A549 (cell line): Measurements from ENCODE around the gene HOXD12. TPM values are rescaled to one million over a fixed set of nuclear protein-coding genes. Genes with fewer than 3 reads are reported as not detected.

ENCODE experiments used
- ATAC-seq, 2 experiments: fragments of 200-7000 bp in 1 of 2; fragments of >200 bp in 1 of 2; cut with Nextera tagmentation in 1 of 2; cut with Tn5 transposase in 1 of 2; 3 replicates each; pipeline versions ENCODE4 v1.8.0 to v1.9.1; 2018 to 2020; ENCODE audit warnings: mild to moderate bottlenecking in 1 of 2, moderate library complexity in 1 of 2
- CTCF ChIA-PET: fragments of 300-600 bp; sonication (Branson Sonifier 250); formaldehyde crosslinking; extraction: SDS; loops from one replicate; lab custom pipeline; 2021; ENCODE audit warnings: antibody characterized with exemption, inconsistent platforms; lab: Yijun Ruan, JAX
- POLR2A ChIA-PET: fragments of 350-600 bp; formaldehyde crosslinking; extraction: SDS; loops from one replicate; lab custom pipeline; 2021; ENCODE audit warnings: antibody characterized with exemption, inconsistent platforms; lab: Yijun Ruan, JAX
- DNase-seq, 2 experiments: peaks; one replicate each; pipeline versions ENCODE4 v3.0.0 to v3.0.0-alpha.2; 2011 to 2016; ENCODE audit warnings: low read depth in 1 of 2, low spot score in 1 of 2
- FAIRE-seq: peaks from 2 replicates; lab custom pipeline; 2011; peaks lifted over from hg19 to GRCh38; lab: Jason Lieb, UNC
- H3K27ac ChIP-seq, 2 experiments: fragments of >200 bp; sonication (Bioruptor Twin); formaldehyde crosslinking; 3 replicates each; pipeline ENCODE4 v1.5.1; 2016 to 2017
- H3K4me1 ChIP-seq: fragments of >200 bp; sonication (Bioruptor Twin); formaldehyde crosslinking; 3 replicates; pipeline ENCODE4 v1.6.1; 2016
- H3K4me2 ChIP-seq: fragments of >200 bp; sonication (Bioruptor Twin); formaldehyde crosslinking; 3 replicates; pipeline ENCODE4 v1.6.1; 2016
- H3K4me3 ChIP-seq: fragments of >200 bp; sonication (Bioruptor Twin); formaldehyde crosslinking; 3 replicates; pipeline ENCODE4 v1.5.1; 2016
- H3K9me3 ChIP-seq: fragments of >200 bp; sonication (Bioruptor Twin); formaldehyde crosslinking; 3 replicates; pipeline ENCODE4 v1.6.1; 2016
- CBX8 ChIP-seq: fragments of 200-600 bp; sonication (generic); IDR thresholded peaks from 2 replicates; pipeline ENCODE4 v1.6.1; 2016
- CHD2 ChIP-seq: fragments of 150-350 bp; IDR thresholded peaks from 2 replicates; pipeline ENCODE4 v1.6.1; 2014; ENCODE audit warnings: low read length; ENCODE audit not compliant: partially characterized antibody
- FOXS1 ChIP-seq: fragments of 250-450 bp; sonication (Bioruptor Pico); IDR thresholded peaks from 2 replicates; pipeline ENCODE4 v1.5.0; 2020; ENCODE audit warnings: mild to moderate bottlenecking, moderate library complexity
- GATA3 ChIP-seq: IDR thresholded peaks from 2 replicates; pipeline ENCODE4 v1.6.1; 2012; ENCODE audit warnings: borderline replicate concordance
- HDAC2 ChIP-seq: fragments of 200-600 bp; sonication (generic); IDR thresholded peaks from 2 replicates; pipeline ENCODE4 v1.6.1; 2016
- HEYL ChIP-seq: fragments of 250-450 bp; sonication (Bioruptor Pico); IDR thresholded peaks from 2 replicates; pipeline ENCODE4 v1.8.0; 2021; ENCODE audit warnings: mild to moderate bottlenecking, moderate library complexity
- JUN ChIP-seq, 2 experiments: fragments of >200 bp; sonication (Bioruptor Twin); formaldehyde crosslinking; IDR thresholded peaks; 2 replicates in 1 of 2; 3 replicates in 1 of 2; pipeline ENCODE4 v1.6.1; 2016 to 2017
- MAZ ChIP-seq: fragments of 150-350 bp; IDR thresholded peaks from 2 replicates; pipeline ENCODE4 v1.6.1; 2014; ENCODE audit warnings: antibody characterized with exemption, low read depth, low read length, borderline replicate concordance
- MYC ChIP-seq: IDR thresholded peaks from 2 replicates; pipeline ENCODE4 v1.6.1; 2012; ENCODE audit warnings: mild to moderate bottlenecking, inconsistent platforms, low read length, improper control_type of control experiment, borderline replicate concordance
- NPAS2 ChIP-seq: fragments of 250-450 bp; sonication (Bioruptor Pico); IDR thresholded peaks from 2 replicates; pipeline ENCODE4 v1.8.0; 2022; ENCODE audit warnings: mild to moderate bottlenecking, moderate library complexity, borderline replicate concordance
- PHF8 ChIP-seq: fragments of 200-600 bp; sonication (generic); IDR thresholded peaks from 2 replicates; pipeline ENCODE4 v1.6.1; 2016; ENCODE audit warnings: low read depth, mild to moderate bottlenecking, antibody characterized with exemption, moderate library complexity, borderline replicate concordance
- POLR2AphosphoS2 ChIP-seq: conservative IDR thresholded peaks from 2 replicates; pipeline ENCODE4 v1.6.1; 2012; ENCODE audit warnings: low read length, improper control_type of control experiment, inconsistent platforms
- RCOR1 ChIP-seq: fragments of 150-350 bp; IDR thresholded peaks from 2 replicates; pipeline ENCODE4 v1.6.1; 2014; ENCODE audit warnings: antibody characterized with exemption, low read length, low read depth
- RNF2 ChIP-seq: fragments of 200-600 bp; sonication (generic); IDR thresholded peaks from 2 replicates; pipeline ENCODE4 v1.6.1; 2016; ENCODE audit warnings: low read depth, mild to moderate bottlenecking, antibody characterized with exemption, moderate library complexity, borderline replicate concordance
- SREBF2 ChIP-seq: fragments of 450-650 bp; IDR thresholded peaks from 2 replicates; pipeline ENCODE4 v1.6.1; 2014; ENCODE audit warnings: mild to moderate bottlenecking, moderate library complexity
- WGBS: methylation state at CpG from one replicate; pipeline ENCODE4 v1.1.6; 2017; ENCODE audit errors: missing lambda C conversion rate; 5-methylcytosine and 5-hydroxymethylcytosine counted together
- polyA plus RNA-seq, 4 experiments: library from polyadenylated mRNA; depleted of rRNA in 3 of 4; stranded (reverse); fragments of >200 nt; fragmentation: RNase III in 1 of 4; extraction: RNeasy Plus Mini Kit Qiagen cat#74134 plus additional on column Dnase treatment in 1 of 4; gene quantifications; 2 replicates in 3 of 4; 3 replicates in 1 of 4; pipeline ENCODE4 v1.2.3, GENCODE V29; 2011 to 2017
- TF ChIP-seq, protein P1 (sequence below): fragments of >200 bp; sonication (Bioruptor Twin); formaldehyde crosslinking; IDR thresholded peaks from 2 replicates; pipeline ENCODE4 v1.6.1; 2016
- TF ChIP-seq, protein P2 (sequence below): fragments of >200 bp; sonication (Bioruptor Twin); formaldehyde crosslinking; IDR thresholded peaks from 3 replicates; pipeline ENCODE4 v1.5.1; 2016
- TF ChIP-seq, protein P3 (sequence below): IDR thresholded peaks from 2 replicates; pipeline ENCODE4 v1.6.1; 2012
- TF ChIP-seq, protein P4 (sequence below): fragments of 200-600 bp; sonication (generic); IDR thresholded peaks from 2 replicates; pipeline ENCODE4 v1.6.1; 2016; ENCODE audit warnings: antibody characterized with exemption, mild to moderate bottlenecking, moderate library complexity
- TF ChIP-seq, protein P5 (sequence below): fragments of 250-450 bp; sonication (Bioruptor Pico); IDR thresholded peaks from 2 replicates; pipeline ENCODE4 v1.5.0; 2021; ENCODE audit warnings: mild to moderate bottlenecking, moderate library complexity, borderline replicate concordance

Gene HOXD12
- polyA plus RNA-seq, 2 of the 4 experiments (the other 2 are of a cell fraction) = not detected

DNA sequence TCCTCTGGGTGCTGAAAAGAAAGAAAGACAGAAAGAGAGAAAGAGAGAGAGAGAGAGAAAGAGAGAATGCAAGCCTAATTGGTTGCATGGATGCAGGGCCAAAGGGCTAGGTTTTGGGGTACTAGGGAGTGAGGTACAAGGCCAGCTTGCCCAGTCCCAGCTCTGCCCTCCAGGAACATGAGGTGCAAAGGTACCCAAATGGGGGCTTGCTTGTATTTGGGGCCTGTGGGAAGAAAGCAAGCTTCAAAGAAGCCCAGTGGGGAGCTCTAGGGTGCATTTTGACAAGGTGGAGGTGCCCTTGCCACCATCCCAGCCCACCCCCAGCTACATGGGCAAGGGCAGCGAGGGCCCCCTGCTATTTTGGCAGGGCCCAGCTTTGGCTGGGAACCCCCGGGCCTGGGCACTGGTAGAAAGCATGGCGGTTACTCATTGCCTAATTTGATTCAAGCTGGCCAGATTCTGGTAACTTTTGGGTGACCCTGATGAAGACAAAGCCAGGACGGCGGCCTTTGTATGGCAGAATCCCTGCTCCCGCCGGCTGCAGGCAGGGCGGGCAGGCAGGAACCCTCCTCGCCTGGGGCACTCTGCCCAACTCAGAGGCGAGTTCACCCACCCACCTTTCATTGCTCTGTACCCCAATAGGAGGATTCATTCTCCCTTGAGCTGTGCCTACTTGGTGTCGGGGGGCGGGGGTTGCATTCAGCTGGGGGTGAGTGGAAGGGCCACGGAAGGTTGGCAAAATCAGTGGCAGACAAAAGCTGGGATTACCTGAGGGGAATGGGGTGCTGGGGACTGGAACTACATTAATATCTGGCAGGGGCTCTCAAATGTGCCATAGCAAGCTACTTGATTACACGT is 51.2 kb downstream of the HOXD12 start:
- ChIA-PET CTCF (interaction anchor here (1.2 to 2.6 kb wide), 4 partner anchors 11 to 502 kb away, joined by 3 to 22 read pairs (median 6); no protein-coding TSS in a partner anchor), POLR2A (no interaction called here)
- ATAC-seq (no peak; a peak in 1 of 6 replicates), FAIRE-seq (no peak), DNase-seq (no peak)
- TF ChIP-seq RCOR1 (no peak), MAZ (no peak), HEYL (no peak), NPAS2 (CRISPR knock-in tag) (no peak), RNF2 (no peak), FOXS1 (CRISPR knock-in tag) (no peak), POLR2AphosphoS2 (no peak), GATA3 (no peak), CHD2 (no peak), CBX8 (no peak), SREBF2 (no peak), PHF8 (no peak), HDAC2 (no peak), JUN (IDR thresholded peaks at IDR 0.05) (no peak), MYC (no peak)
- TF ChIP-seq, protein P1, sequence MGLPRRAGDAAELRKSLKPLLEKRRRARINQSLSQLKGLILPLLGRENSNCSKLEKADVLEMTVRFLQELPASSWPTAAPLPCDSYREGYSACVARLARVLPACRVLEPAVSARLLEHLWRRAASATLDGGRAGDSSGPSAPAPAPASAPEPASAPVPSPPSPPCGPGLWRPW = no peak
- TF ChIP-seq, protein P2, sequence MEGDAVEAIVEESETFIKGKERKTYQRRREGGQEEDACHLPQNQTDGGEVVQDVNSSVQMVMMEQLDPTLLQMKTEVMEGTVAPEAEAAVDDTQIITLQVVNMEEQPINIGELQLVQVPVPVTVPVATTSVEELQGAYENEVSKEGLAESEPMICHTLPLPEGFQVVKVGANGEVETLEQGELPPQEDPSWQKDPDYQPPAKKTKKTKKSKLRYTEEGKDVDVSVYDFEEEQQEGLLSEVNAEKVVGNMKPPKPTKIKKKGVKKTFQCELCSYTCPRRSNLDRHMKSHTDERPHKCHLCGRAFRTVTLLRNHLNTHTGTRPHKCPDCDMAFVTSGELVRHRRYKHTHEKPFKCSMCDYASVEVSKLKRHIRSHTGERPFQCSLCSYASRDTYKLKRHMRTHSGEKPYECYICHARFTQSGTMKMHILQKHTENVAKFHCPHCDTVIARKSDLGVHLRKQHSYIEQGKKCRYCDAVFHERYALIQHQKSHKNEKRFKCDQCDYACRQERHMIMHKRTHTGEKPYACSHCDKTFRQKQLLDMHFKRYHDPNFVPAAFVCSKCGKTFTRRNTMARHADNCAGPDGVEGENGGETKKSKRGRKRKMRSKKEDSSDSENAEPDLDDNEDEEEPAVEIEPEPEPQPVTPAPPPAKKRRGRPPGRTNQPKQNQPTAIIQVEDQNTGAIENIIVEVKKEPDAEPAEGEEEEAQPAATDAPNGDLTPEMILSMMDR = no peak
- TF ChIP-seq, protein P3, sequence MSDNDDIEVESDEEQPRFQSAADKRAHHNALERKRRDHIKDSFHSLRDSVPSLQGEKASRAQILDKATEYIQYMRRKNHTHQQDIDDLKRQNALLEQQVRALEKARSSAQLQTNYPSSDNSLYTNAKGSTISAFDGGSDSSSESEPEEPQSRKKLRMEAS = no peak
- TF ChIP-seq, protein P4, sequence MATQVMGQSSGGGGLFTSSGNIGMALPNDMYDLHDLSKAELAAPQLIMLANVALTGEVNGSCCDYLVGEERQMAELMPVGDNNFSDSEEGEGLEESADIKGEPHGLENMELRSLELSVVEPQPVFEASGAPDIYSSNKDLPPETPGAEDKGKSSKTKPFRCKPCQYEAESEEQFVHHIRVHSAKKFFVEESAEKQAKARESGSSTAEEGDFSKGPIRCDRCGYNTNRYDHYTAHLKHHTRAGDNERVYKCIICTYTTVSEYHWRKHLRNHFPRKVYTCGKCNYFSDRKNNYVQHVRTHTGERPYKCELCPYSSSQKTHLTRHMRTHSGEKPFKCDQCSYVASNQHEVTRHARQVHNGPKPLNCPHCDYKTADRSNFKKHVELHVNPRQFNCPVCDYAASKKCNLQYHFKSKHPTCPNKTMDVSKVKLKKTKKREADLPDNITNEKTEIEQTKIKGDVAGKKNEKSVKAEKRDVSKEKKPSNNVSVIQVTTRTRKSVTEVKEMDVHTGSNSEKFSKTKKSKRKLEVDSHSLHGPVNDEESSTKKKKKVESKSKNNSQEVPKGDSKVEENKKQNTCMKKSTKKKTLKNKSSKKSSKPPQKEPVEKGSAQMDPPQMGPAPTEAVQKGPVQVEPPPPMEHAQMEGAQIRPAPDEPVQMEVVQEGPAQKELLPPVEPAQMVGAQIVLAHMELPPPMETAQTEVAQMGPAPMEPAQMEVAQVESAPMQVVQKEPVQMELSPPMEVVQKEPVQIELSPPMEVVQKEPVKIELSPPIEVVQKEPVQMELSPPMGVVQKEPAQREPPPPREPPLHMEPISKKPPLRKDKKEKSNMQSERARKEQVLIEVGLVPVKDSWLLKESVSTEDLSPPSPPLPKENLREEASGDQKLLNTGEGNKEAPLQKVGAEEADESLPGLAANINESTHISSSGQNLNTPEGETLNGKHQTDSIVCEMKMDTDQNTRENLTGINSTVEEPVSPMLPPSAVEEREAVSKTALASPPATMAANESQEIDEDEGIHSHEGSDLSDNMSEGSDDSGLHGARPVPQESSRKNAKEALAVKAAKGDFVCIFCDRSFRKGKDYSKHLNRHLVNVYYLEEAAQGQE = no peak
- TF ChIP-seq, protein P5, sequence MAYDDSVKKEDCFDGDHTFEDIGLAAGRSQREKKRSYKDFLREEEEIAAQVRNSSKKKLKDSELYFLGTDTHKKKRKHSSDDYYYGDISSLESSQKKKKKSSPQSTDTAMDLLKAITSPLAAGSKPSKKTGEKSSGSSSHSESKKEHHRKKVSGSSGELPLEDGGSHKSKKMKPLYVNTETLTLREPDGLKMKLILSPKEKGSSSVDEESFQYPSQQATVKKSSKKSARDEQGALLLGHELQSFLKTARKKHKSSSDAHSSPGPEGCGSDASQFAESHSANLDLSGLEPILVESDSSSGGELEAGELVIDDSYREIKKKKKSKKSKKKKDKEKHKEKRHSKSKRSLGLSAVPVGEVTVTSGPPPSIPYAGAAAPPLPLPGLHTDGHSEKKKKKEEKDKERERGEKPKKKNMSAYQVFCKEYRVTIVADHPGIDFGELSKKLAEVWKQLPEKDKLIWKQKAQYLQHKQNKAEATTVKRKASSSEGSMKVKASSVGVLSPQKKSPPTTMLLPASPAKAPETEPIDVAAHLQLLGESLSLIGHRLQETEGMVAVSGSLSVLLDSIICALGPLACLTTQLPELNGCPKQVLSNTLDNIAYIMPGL (CRISPR knock-in tag) = no peak
- Histone ChIP-seq H3K27ac (no peak overlapping the region), H3K4me3 (no peak overlapping the region), H3K9me3 (no peaks in the 10 kb centered on the region), H3K4me2 (no peak overlapping the region), H3K4me1 (no peaks in the 10 kb centered on the region)
- WGBS = 85% methylated on average over 8 of the region's 14 CpGs
